ENCODE results near the gene MYOM1.

Gene MYOM1

GRCh38 chr18:3183103-3183717 lies 36.6 kb downstream of the MYOM1 start:
- DNase-seq = no peak

GRCh38 chr18:3180325-3180724 lies 39.4 kb downstream of the MYOM1 start:
- DNase-seq = no peak

DNA sequence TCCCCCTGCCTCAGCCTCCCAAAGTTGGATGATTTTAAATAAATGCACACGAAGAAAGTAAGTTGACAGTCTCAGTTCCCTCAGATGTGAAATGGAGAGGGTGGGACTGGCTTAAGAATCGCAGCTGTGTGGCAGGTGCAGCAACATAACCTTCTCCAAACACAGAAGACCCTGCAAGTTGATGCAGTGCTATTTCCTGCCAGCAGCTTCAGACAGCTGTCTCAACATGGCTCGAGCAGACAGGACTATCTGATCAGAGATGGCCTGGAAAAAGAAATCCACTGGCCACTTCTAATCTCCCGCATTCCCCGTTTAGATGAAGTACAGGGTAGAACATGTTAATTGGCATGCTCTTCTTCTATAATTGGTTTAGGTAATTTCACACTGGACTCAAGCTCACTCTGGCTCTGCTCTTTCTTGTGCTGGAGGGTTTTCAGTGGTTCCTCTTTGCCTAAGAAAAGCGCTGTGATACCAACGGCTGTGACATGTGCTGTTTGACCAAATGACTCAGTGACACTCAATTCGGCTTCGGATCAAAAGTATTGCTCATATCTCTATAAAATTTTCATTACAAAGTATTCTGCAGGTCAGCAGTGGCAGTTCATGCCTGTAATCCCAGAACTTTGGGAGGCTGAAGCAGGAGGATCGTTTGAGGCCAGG lies 40.2 kb downstream of the MYOM1 start:
- DNase-seq = no peak

DNA sequence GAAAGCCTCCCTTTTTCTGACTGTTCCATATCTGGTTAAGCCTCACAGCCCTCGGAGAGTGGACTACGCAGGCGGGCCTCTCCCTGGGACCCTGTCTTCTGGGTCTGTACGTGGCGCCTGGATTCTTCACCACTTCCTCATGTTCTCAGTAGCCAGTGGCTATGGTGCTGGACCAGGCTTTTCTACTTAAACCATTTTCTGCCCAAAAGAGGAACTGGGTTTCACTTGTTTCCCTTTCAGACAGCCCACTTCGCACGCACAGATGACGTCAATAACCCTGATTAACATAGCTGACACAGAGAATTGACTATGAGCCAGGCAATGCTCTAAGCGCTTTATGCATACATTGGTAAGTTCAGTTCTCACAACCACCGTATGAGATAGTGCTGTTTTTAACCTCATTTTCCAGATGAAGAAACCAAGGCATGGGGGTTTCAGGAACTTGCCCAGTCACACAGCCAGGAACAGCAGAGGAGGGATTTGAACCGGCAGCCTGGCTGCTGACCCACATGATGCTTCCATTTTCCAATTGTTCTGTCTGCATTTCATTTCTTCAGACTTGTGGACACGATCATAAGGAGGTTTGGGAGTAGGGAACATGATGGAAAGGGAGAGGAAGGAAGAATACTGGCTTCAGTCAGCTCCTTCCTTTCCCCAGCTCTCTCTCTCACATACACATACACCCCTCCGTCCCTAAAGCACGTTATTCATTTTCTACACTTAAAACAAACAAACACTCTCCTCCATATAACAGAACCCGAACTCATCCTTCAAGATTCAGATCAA lies 41.7 kb downstream of the MYOM1 start:
- DNase-seq = no peak

DNA sequence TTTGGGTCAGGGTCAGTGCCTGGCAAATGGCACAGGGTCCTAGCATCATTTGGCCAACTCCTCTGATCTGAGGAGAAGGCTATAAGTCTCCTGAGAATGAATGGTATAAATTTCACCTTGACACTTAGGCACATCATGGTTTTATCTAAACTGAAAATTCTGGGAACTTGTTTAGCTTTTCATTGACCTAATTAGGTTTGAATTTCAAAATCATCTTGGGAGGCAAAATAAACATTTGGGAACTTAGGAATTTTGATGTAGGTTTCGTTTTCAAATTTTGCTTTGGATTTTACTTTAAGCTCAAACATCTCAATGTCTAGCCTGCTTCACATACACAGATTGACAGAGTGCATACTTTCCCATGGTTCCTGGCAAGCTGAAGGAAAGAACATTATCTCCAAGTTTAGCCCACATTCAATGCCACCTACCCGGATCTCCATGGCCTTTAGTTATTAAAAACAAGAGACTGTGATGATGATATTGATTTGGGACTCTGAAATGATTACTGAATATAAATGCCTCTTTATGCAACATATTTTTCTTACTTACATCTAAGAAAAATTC lies 44.5 kb downstream of the MYOM1 start:
- no peak for DNase-seq

GRCh38 chr18:3172097-3172496 lies 47.7 kb downstream of the MYOM1 start:
- no peak for DNase-seq

DNA sequence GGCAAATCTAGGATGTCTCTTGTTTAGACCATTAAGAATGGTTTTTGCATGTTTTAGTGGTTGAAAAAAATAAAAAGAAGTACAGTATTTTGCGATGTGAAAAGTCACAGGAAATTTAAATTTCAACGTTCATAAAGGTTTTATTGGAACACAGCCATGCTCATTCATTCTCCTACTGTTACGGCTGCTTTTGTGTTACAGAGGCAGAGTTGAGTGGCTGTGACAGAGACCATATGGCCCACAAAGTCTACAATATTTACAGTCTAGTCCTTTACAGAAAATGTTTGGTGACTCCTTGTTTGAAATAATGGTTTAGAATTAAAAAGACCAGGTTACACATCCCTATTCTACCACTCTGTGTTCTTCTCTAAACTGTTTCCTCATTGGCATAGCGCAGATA lies 48.1 kb downstream of the MYOM1 start:
- DNase-seq = no peak

DNA sequence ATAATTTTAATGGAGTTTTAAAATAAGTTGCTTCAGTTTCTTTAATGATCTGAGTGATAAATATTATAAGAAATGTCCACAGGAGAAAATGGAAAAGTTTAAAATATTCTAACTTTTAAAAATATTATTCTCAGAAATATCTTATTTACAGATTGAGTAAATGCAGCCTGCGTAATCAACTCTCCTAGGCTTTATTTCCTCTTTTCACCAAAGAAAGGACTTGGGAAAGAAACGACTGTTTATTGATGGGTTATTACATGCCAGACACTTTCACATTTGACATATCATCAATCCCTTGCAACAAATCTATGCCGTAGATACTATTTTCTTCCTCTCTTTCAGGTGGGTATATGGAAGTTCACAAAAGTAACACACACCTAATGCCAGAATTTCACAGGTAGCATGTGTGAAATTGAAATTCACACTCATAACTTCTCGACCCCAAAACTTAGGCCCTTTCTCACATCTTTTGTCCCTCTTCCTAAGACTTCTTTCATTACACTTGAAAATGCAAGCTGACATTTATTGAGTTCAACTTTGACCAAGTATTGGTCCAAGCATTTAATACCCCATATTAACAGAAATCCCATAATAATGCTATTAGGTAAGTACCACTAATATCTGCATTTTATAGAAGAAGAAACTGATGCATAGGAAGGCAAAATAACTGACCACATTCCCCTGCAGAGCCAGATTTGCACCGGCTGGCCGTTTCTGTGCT lies 49.2 kb downstream of the MYOM1 start:
- DNase-seq = no peak

- DNase-seq = no peak
Measured at GRCh38 chr18:3164381-3164780, 55.4 kb downstream of the MYOM1 start.

- no peak for DNase-seq
Measured at GRCh38 chr18:3163968-3164367, 55.8 kb downstream of the MYOM1 start.

DNA sequence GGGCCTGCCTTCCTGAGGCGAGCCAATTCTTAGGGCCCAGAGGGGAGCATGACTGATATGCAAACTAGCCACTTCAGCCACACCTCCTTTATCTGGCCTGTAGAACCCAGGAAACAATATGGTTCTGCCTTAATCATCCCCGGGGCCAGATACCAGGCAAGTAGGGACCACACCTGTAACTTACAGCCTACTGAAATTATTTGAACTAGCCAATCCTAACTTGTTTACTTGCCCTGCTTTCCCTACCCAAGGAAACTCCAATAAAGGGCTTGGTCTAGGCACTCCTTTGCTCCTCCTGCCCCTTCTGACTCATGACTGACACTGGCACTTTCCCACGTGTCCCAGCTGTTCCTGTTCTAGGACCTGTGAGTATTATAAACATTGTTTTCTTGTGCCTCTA lies 57.6 kb downstream of the MYOM1 start:
- no peak for DNase-seq

GRCh38 chr18:3159830-3160229 lies 59.9 kb downstream of the MYOM1 start:
- DNase-seq = no peak

GRCh38 chr18:3157606-3158005 lies 62.2 kb downstream of the MYOM1 start:
- DNase-seq = no peak

DNA sequence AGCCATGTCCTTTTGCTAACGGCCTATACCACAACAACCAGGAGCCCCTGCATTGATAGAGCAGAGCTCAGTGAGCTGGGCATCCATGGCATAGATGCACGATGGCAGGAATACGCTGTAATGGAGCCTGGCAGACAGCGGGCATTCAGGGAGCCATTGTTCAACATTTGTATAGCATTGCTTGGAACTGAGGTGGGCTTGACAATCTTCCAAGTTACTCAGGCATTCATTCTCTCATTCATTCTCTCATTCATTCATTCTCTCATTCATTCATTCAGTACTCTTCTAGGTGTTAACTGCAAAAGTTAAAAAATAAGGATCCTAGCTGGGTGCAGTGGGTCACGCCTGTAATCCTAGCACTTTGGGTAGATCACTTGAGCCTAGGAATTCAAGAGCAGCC lies 62.7 kb downstream of the MYOM1 start:
- no peak for DNase-seq

DNA sequence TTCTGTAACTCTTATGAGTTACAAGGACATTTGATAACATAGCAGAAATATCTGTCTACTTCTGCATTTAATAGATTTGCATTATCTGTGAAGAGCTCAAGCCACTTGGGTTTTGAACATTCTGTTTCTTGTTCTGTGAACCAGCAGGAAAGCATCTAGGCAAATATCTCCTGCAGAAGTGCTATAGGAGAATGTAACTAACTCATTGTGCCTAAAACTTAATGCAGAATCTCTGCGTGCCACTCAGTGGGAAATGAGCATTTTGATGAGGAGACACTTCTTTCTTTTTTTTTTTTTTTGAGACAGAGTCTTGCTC lies 63.5 kb downstream of the MYOM1 start:
- DNase-seq = no peak

DNA sequence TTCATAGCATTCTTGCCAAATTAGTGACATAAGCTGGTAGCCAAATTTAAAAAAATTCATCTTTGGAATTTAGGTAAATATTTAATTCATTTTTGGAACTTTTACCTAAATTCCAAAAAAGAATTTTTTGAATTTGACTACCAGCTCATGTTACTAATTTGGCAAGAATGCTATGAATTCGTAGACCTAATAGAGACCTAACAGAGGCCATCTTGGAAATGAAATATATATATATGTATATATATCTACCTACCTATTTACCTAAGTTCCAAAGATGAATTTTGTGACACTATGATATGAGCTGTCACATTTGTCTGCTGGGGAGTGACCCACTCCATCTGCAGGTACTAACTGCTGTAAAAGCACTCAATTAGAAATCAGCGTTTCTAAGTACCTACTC lies 65.6 kb downstream of the MYOM1 start:
- no peak for DNase-seq

GRCh38 chr18:3153107-3153704 lies 66.6 kb downstream of the MYOM1 start:
- no peak for DNase-seq

GRCh38 chr18:3152294-3152693 lies 67.5 kb downstream of the MYOM1 start:
- no peak for DNase-seq

DNA sequence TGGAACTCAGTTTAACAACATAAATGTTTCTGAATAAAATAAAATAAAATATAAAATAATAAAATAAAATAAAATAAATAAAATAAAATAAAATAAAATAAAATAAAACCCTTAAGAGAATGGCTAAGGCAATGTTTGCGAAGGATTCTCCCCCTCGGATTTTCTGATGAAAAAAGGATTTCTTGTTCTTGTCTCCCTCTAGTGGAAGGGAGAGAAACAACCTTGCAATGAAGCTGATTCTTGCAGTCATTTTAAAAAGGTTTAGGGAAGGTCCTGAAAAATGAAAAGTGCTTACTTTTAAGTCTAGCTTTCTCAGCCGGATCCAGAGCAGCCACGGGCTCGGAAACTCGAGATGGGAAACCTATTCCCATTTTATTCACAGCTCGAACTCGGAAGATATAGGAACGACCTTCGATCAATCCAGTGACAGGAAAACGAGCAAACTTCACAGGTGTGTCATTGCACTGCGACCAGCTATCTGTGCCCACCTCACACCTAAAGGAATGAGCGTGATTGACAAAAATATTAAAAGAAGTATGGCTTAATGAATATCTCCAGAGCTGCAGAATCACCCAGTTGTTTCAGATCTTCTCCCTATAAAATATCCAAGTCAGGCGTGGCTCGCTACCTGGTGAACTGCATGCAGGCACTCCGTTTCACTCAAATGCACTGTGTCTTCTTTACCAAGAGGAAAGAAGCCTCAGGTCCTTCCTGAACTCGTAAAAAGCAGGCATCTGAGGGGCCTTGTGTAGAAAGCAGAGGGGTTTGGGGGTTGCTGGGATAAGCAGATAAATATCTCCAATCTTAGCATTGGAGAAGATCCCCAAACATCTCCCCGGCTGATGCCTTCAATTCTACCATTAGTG lies 68.1 kb downstream of the MYOM1 start:
- DNase-seq = peak; percentile 27

DNA sequence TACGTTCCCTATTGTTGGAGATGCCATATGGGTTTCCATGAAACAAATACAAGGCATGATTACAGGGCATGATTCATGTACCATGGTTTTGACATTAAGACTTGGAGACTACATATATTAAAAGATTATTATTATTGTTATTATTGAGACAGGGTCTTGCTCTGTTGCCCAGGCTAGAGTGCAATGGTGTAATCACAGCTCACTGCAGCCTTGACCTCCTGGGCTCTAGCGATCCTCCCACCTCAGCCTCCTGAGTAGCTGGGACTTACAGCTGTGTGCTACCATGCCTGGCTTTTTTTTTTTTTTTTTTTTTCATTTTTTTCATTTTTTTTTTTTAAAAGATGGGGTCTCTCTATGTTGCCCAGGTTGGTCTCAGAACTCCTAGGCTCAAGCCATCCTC lies 69.1 kb downstream of the MYOM1 start:
- DNase-seq = no peak

DNA sequence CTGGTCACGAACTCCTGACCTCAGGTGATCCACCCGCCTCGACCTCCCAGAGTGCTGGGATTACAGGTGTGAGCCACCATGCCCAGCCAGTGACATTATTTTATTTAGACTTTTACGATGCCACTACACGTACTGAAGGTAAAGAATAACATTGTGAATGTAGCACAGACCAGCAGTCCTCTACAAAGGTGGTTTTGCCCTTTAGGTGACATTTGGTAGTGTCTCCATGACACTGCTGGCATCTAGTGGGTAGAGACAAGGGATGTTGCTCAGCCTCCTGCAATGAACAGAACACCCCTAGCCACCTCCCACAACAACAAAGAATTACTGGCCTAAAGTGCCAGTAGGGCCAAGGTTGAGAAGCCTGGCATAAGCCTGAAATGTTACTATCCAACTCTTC lies 69.5 kb downstream of the MYOM1 start:
- DNase-seq = no peak

GRCh38 chr18:3148930-3149535 lies 70.7 kb downstream of the MYOM1 start:
- no peak for DNase-seq
